ENCODE measurements around the gene TPK1.

The TPK1 gene

DNA sequence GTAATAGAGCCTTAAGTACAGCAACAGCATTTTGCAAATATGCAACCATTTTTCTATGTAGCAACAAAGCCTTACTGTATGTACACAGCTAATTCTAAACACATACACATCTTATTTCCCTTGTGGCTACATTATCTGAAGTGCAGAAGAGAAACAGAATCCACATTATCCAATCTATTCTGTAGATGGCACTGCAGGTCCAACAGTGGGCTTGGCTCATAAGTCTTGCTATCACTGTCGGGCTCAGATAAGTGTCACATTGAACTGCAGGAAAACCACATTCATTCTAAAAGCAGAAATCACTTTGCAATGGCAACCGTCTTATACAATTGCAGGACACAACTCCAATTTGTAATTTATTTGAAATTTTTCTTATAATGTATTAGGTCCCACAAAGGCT is 322.5 kb downstream of the TPK1 start:
- 76 to 78% methylated on average over 2 of the region's 2 CpGs for WGBS, 2 experiments
- Histone ChIP-seq H3K27me3 (ENCODE audit: control insufficient read depth, insufficient read depth, low read length, poor library complexity, severe bottlenecking) (no peaks in the 10 kb centered on the region), H3K36me3 (ENCODE audit: control insufficient read depth, insufficient read depth, low read length) (no peaks in the 10 kb centered on the region), H3K9me3 (ENCODE audit: control insufficient read depth, low read length) (no peaks in the 10 kb centered on the region), H3K27ac (ENCODE audit: insufficient read depth, low read depth, low read length, poor library complexity, severe bottlenecking) (no peak overlapping the region), H3K4me1 (ENCODE audit: control insufficient read depth, insufficient read depth, low read length) (no peaks in the 10 kb centered on the region), H3K4me3 (ENCODE audit: insufficient read depth, low read depth, low read length) (no peak overlapping the region)

DNA sequence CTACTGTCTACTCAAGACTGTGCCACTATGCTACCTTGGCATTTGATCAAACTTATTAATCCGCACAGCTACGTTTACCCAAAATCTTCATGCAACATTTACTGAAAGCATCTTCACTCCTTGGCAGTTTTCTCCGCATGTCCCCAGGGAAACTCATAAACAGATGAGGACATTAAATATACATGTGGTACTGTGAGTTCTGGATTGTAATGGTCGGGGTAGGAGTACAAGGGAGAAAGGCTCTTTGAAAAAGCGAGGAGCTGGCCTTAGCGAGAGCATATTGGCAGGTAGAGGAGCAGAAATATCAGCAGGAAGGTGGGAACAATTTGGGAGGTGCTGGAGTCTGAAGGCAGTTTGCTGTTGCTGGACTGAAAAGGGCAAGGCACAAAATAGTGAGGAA is 325.2 kb downstream of the TPK1 start:
- H3K27me3 ChIP-seq (ENCODE audit: control insufficient read depth, insufficient read depth, low read length, poor library complexity, severe bottlenecking) = no peaks in the 10 kb centered on the region
- H3K27ac ChIP-seq (ENCODE audit: insufficient read depth, low read depth, low read length, poor library complexity, severe bottlenecking) = no peak overlapping the region
- no peaks in the 10 kb centered on the region for H3K4me1 ChIP-seq (ENCODE audit: control insufficient read depth, insufficient read depth, low read length)
- H3K36me3 ChIP-seq (ENCODE audit: control insufficient read depth, insufficient read depth, low read length) = no peaks in the 10 kb centered on the region
- H3K9me3 ChIP-seq (ENCODE audit: control insufficient read depth, low read length) = no peaks in the 10 kb centered on the region
- WGBS, 2 experiments = 93 to 94% methylated on average over 6 of the region's 6 CpGs
- H3K4me3 ChIP-seq (ENCODE audit: insufficient read depth, low read depth, low read length) = no peak overlapping the region

DNA sequence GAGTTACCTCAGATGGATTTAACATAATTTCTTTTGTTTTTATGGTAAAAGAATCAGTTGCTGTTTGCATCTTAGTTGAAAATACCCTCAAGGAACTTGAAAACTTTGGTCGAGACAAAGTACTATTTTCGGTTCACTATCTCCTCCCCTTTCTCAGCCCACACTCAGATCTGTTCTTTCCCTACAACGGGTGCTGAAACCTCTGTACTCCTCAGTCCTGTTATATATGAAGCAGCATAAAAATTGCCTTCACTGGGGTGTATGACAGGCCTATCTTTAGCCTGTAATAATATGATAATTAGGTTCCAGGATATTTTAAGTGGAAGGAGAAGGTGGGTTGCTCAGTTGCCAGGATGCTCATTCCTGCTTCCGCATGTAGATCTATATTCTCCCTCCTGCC is 327.2 kb downstream of the TPK1 start:
- 94 to 95% methylated on average over 4 of the region's 4 CpGs for WGBS, 2 experiments
- H3K4me3 ChIP-seq (ENCODE audit: insufficient read depth, low read depth, low read length) = no peak overlapping the region
- no peaks in the 10 kb centered on the region for H3K4me1 ChIP-seq (ENCODE audit: control insufficient read depth, insufficient read depth, low read length)
- no peaks in the 10 kb centered on the region for H3K9me3 ChIP-seq (ENCODE audit: control insufficient read depth, low read length)
- H3K36me3 ChIP-seq (ENCODE audit: control insufficient read depth, insufficient read depth, low read length) = no peaks in the 10 kb centered on the region
- no peaks in the 10 kb centered on the region for H3K27me3 ChIP-seq (ENCODE audit: control insufficient read depth, insufficient read depth, low read length, poor library complexity, severe bottlenecking)
- H3K27ac ChIP-seq (ENCODE audit: insufficient read depth, low read depth, low read length, poor library complexity, severe bottlenecking) = no peak overlapping the region

DNA sequence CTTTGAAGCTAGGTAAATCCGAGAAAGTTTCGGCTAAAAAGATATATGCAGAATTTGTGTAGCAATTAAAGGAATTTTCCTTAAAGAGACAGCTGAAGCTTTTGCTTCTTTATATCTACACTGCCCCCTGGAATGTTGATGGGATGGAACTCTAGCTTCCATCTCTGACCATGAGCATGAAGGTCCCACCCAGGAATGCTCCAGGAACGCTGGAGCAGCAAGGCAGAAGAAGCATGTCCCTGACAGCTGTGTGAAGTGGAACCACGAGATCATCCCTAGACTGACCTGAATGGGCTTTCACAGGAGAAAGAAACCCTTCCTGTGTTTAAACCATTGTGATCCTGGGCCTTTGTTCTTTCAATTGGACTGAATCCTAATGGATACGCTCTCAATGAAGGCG is 332.6 kb downstream of the TPK1 start:
- Histone ChIP-seq H3K27ac (ENCODE audit: insufficient read depth, low read depth, low read length, poor library complexity, severe bottlenecking) (no peak overlapping the region), H3K36me3 (ENCODE audit: control insufficient read depth, insufficient read depth, low read length) (no peaks in the 10 kb centered on the region), H3K9me3 (ENCODE audit: control insufficient read depth, low read length) (no peaks in the 10 kb centered on the region), H3K4me3 (ENCODE audit: insufficient read depth, low read depth, low read length) (no peak overlapping the region), H3K27me3 (ENCODE audit: control insufficient read depth, insufficient read depth, low read length, poor library complexity, severe bottlenecking) (no peaks in the 10 kb centered on the region), H3K4me1 (ENCODE audit: control insufficient read depth, insufficient read depth, low read length) (no peaks in the 10 kb centered on the region)
- 83 to 86% methylated on average over 6 of the region's 6 CpGs for WGBS, 2 experiments

DNA sequence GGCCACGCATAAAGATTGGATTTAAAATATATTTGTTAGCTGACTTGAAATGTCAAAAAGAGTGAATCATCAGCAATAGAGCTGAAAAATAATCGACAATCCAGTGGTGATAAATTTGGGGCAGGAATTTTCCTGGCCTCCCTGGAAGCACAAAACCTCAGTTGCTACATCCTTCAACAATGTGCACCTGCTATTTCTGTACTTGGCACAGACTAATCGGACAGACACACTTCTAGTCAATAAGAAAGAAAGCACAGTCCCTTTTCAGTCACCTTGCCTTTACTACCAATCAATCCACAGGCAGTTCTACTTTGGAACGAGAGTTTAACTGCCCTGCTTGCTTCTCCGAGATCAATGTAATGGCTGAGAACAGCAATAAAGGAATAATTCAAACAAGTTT is 335.6 kb downstream of the TPK1 start:
- 69 to 72% methylated on average over 5 of the region's 5 CpGs for WGBS, 2 experiments
- Histone ChIP-seq H3K4me1 (ENCODE audit: control insufficient read depth, insufficient read depth, low read length) (no peaks in the 10 kb centered on the region), H3K36me3 (ENCODE audit: control insufficient read depth, insufficient read depth, low read length) (no peaks in the 10 kb centered on the region), H3K4me3 (ENCODE audit: insufficient read depth, low read depth, low read length) (no peak overlapping the region), H3K9me3 (ENCODE audit: control insufficient read depth, low read length) (no peaks in the 10 kb centered on the region), H3K27me3 (ENCODE audit: control insufficient read depth, insufficient read depth, low read length, poor library complexity, severe bottlenecking) (no peaks in the 10 kb centered on the region), H3K27ac (ENCODE audit: insufficient read depth, low read depth, low read length, poor library complexity, severe bottlenecking) (no peak overlapping the region)

DNA sequence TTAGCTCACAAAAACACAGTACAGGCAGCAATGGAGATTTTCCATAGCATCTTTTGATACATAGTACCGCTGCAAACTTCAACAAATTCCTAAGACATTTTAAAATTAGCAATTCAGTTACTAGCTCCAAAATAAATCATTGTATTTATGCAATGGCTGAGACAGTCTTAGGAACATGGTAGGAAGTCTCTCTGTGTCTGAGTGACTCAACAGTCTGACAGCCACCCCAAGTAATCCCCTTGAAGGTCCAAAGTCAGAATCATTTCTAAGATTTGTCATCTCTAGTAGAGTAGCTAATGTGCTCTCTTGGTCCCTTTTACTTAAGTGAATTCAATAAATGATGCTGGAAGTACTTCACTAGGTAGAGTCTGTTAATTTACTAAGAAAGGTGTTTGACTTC is 338.6 kb downstream of the TPK1 start:
- Histone ChIP-seq H3K27ac (ENCODE audit: insufficient read depth, low read depth, low read length, poor library complexity, severe bottlenecking) (no peak overlapping the region), H3K4me3 (ENCODE audit: insufficient read depth, low read depth, low read length) (no peak overlapping the region), H3K4me1 (ENCODE audit: control insufficient read depth, insufficient read depth, low read length) (no peaks in the 10 kb centered on the region), H3K36me3 (ENCODE audit: control insufficient read depth, insufficient read depth, low read length) (no peaks in the 10 kb centered on the region), H3K27me3 (ENCODE audit: control insufficient read depth, insufficient read depth, low read length, poor library complexity, severe bottlenecking) (no peaks in the 10 kb centered on the region), H3K9me3 (ENCODE audit: control insufficient read depth, low read length) (no peaks in the 10 kb centered on the region)
- 77 to 92% methylated on average over 1 of the region's 1 CpG for WGBS, 2 experiments

DNA sequence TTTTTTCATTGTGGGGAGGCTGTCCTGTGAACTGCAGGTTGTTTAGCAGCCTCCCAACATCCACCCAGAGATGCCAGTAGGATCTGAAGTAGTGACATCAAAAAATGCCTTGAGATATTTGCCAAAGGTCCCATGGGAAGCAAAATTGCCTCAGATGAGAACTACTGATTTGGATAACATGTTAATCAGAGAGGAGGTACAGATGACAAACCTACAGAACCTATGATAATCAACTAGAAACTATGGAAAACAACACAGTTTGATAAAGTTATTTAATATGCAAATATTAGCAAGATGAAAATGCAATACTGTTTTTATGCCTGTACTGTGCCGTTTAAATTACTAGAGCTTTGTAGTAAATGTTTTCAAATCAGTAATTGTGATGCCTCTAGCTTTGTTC is 341.5 kb downstream of the TPK1 start:
- H3K36me3 ChIP-seq (ENCODE audit: control insufficient read depth, insufficient read depth, low read length) = no peaks in the 10 kb centered on the region
- no peak overlapping the region for H3K4me3 ChIP-seq (ENCODE audit: insufficient read depth, low read depth, low read length)
- H3K9me3 ChIP-seq (ENCODE audit: control insufficient read depth, low read length) = no peaks in the 10 kb centered on the region
- no peak overlapping the region for H3K27ac ChIP-seq (ENCODE audit: insufficient read depth, low read depth, low read length, poor library complexity, severe bottlenecking)
- WGBS, 2 experiments = 89 to 100% methylated on average over 1 of the region's 1 CpG
- no peaks in the 10 kb centered on the region for H3K27me3 ChIP-seq (ENCODE audit: control insufficient read depth, insufficient read depth, low read length, poor library complexity, severe bottlenecking)
- no peaks in the 10 kb centered on the region for H3K4me1 ChIP-seq (ENCODE audit: control insufficient read depth, insufficient read depth, low read length)

DNA sequence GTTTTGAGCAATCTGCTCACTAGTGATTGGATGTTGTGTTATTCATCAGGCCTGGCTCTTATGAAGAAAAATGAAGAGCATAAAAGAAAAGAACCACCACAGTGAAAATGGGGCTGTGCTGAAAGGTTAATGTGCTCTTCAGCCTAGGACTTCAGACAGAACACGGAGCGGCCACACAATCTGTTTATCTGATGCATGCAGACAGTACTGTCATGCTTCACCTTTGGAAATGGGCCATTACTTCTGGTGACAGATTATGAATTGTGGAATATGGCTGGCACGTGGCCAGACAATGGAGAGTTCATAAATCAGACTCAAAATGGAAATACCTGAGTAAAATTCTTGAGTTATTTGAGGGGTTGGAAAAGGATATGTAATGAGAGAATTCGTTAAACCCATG is 346.3 kb downstream of the TPK1 start:
- H3K36me3 ChIP-seq (ENCODE audit: control insufficient read depth, insufficient read depth, low read length) = no peaks in the 10 kb centered on the region
- H3K4me1 ChIP-seq (ENCODE audit: control insufficient read depth, insufficient read depth, low read length) = peaks cover 8% of the 10 kb centered on the region
- no peak overlapping the region for H3K27ac ChIP-seq (ENCODE audit: insufficient read depth, low read depth, low read length, poor library complexity, severe bottlenecking)
- H3K9me3 ChIP-seq (ENCODE audit: control insufficient read depth, low read length) = no peaks in the 10 kb centered on the region
- H3K4me3 ChIP-seq (ENCODE audit: insufficient read depth, low read depth, low read length) = no peak overlapping the region
- H3K27me3 ChIP-seq (ENCODE audit: control insufficient read depth, insufficient read depth, low read length, poor library complexity, severe bottlenecking) = no peaks in the 10 kb centered on the region
- 95 to 97% methylated on average over 4 of the region's 4 CpGs for WGBS, 2 experiments

DNA sequence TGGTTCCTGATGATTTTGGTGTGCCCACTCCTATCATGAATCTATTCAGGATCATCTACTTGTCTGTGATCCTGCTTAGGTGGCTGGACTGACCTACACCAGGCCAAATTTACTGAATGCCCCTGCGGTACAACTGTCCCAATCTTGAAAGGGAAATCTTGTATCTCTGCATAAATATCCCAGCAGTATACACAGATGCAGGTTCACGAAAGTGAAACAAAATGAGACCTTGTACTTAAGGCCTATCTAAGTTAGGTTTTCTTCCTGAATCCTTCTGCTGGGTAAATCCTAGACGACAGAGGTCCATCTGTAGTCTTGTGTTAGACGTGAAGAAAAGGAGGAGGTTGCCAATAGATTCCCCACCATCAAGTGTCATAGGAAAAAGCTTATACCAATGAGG is 346.9 kb downstream of the TPK1 start:
- peaks cover 8% of the 10 kb centered on the region for H3K4me1 ChIP-seq (ENCODE audit: control insufficient read depth, insufficient read depth, low read length)
- H3K27ac ChIP-seq (ENCODE audit: insufficient read depth, low read depth, low read length, poor library complexity, severe bottlenecking) = no peak overlapping the region
- no peak overlapping the region for H3K4me3 ChIP-seq (ENCODE audit: insufficient read depth, low read depth, low read length)
- H3K9me3 ChIP-seq (ENCODE audit: control insufficient read depth, low read length) = no peaks in the 10 kb centered on the region
- H3K36me3 ChIP-seq (ENCODE audit: control insufficient read depth, insufficient read depth, low read length) = no peaks in the 10 kb centered on the region
- 96 to 97% methylated on average over 4 of the region's 4 CpGs for WGBS, 2 experiments
- no peaks in the 10 kb centered on the region for H3K27me3 ChIP-seq (ENCODE audit: control insufficient read depth, insufficient read depth, low read length, poor library complexity, severe bottlenecking)

DNA sequence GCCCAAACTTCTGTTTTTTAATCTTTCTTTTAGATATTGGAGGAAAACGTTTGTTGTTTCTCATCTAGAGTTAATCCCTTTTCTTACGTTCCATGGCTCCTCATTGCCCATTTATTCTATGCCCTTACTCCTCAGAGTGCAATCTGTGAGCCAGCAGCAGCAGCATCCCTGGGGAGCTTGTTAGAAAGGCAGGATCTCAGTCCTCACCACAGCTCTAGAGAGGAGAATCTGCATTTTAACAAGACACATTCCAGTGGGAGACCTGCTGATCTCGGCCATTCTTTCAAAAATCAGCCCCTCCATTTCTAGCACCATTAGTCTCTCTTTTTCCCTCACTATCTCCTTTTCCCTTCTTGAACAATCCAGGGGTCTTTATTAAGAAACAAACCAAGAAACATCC is 348.0 kb downstream of the TPK1 start:
- WGBS, 2 experiments = 4 to 9% methylated on average over 3 of the region's 3 CpGs
- no peak overlapping the region for H3K4me3 ChIP-seq (ENCODE audit: insufficient read depth, low read depth, low read length)
- H3K27ac ChIP-seq (ENCODE audit: insufficient read depth, low read depth, low read length, poor library complexity, severe bottlenecking) = peak overlapping the region; percentile 62
- H3K4me1 ChIP-seq (ENCODE audit: control insufficient read depth, insufficient read depth, low read length) = peaks cover 8% of the 10 kb centered on the region
- no peaks in the 10 kb centered on the region for H3K36me3 ChIP-seq (ENCODE audit: control insufficient read depth, insufficient read depth, low read length)
- no peaks in the 10 kb centered on the region for H3K27me3 ChIP-seq (ENCODE audit: control insufficient read depth, insufficient read depth, low read length, poor library complexity, severe bottlenecking)
- no peaks in the 10 kb centered on the region for H3K9me3 ChIP-seq (ENCODE audit: control insufficient read depth, low read length)

DNA sequence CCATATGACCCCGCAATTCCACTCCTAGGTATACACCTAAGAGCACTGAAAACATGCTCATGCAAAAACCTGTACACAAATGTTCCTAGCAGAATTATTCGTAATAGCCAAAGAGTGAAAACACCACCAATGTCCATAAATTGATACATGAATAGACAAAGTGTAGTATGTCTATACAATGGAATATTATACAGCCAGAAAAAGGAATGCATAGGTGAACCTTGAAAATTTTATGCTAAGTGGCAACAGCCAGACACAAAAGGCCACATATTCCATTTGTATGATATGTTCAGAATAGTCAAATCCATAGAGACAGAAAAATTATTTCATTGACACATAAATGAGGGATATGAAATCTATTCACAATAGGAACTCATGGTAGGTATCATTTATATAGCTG is 351.4 kb downstream of the TPK1 start:
- Histone ChIP-seq H3K4me1 (ENCODE audit: control insufficient read depth, insufficient read depth, low read length) (peaks cover 8% of the 10 kb centered on the region), H3K27me3 (ENCODE audit: control insufficient read depth, insufficient read depth, low read length, poor library complexity, severe bottlenecking) (no peaks in the 10 kb centered on the region), H3K4me3 (ENCODE audit: insufficient read depth, low read depth, low read length) (no peak overlapping the region), H3K27ac (ENCODE audit: insufficient read depth, low read depth, low read length, poor library complexity, severe bottlenecking) (no peak overlapping the region), H3K9me3 (ENCODE audit: control insufficient read depth, low read length) (no peaks in the 10 kb centered on the region), H3K36me3 (ENCODE audit: control insufficient read depth, insufficient read depth, low read length) (no peaks in the 10 kb centered on the region)
- WGBS, 2 experiments = 93 to 100% methylated on average over 2 of the region's 2 CpGs
